ENCODE results near the gene MDM1. TPM values are rescaled to one million over a fixed set of nuclear protein-coding genes. Genes with fewer than 3 reads are reported as not detected.

The MDM1 gene
- total RNA-seq, 1 experiment from 2014 or later: 10.0 TPM

DNA sequence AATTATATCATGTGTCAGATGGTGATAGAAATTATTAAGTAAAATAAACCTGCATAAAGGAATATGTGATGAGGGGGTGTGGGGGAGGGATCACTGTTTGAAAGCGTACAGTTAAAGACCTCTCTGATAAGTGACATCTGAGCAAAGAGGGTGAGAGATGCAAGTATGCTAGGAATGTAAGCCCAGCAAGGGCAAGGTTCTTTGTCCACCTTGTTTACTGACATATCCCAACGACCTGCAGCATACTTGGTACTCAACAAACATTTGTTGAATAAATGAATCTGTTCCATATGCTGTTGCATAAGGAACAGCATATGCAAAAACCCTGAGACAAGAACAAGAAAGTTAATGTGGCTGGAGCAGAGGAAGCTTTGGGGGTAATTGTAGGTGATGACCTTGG is 12.0 kb upstream of the MDM1 start:
- BruUV-seq (replicated peaks): no TSS peak
- no peaks in the 10 kb centered on the region for H3K9me2 ChIP-seq (ENCODE audit: insufficient read depth)
- ChIA-PET RAD21 (ENCODE audit: low non-redundant PET in 1 of 2, low total read pairs in 2 of 2, uncharacterized antibody in 2 of 2, unreplicated experiment in 2 of 2) (no interaction called here), CTCF (no interaction called here), POLR2A (no interaction called here)
- TF ChIP-seq EZH2 (IDR thresholded peaks at IDR 0.05) (no peak), FOSL1 (IDR thresholded peaks at IDR 0.05; ENCODE audit: low read depth) (no peak), REST (IDR thresholded peaks at IDR 0.05; ENCODE audit: low read depth) (no peak), ELF1 (IDR thresholded peaks at IDR 0.05; ENCODE audit: borderline replicate concordance, low read depth) (no peak), MAX (IDR thresholded peaks at IDR 0.05) (no peak), ZNF274 (IDR thresholded peaks at IDR 0.05; ENCODE audit: low read depth, low read length) (no peak), POLR2AphosphoS5 (IDR thresholded peaks at IDR 0.05; ENCODE audit: low read depth, low read length) (no peak), CBX3 (IDR thresholded peaks at IDR 0.05; ENCODE audit: low read depth) (no peak), CEBPB (IDR thresholded peaks at IDR 0.05; ENCODE audit: low read depth) (no peak), CTCF (IDR thresholded peaks at IDR 0.05 in 2 of 3, conservative IDR thresholded peaks at IDR 0.05 in 1 of 3; ENCODE audit: borderline replicate concordance in 1 of 3, insufficient read depth in 1 of 3, low read depth in 2 of 3, low read length in 2 of 3) (no peak), YY1 (IDR thresholded peaks at IDR 0.05; ENCODE audit: extremely low read depth, insufficient replicate concordance, low read depth, low read length) (no peak), POLR2A (IDR thresholded peaks at IDR 0.05; ENCODE audit: borderline replicate concordance, extremely low read depth, insufficient read depth, insufficient read length) (no peak), SRF (IDR thresholded peaks at IDR 0.05; ENCODE audit: low read depth) (no peak), RAD21 (IDR thresholded peaks at IDR 0.05; ENCODE audit: low read depth) (no peak), SP1 (IDR thresholded peaks at IDR 0.05; ENCODE audit: low read depth) (no peak)
- TF ChIP-seq, protein P1, sequence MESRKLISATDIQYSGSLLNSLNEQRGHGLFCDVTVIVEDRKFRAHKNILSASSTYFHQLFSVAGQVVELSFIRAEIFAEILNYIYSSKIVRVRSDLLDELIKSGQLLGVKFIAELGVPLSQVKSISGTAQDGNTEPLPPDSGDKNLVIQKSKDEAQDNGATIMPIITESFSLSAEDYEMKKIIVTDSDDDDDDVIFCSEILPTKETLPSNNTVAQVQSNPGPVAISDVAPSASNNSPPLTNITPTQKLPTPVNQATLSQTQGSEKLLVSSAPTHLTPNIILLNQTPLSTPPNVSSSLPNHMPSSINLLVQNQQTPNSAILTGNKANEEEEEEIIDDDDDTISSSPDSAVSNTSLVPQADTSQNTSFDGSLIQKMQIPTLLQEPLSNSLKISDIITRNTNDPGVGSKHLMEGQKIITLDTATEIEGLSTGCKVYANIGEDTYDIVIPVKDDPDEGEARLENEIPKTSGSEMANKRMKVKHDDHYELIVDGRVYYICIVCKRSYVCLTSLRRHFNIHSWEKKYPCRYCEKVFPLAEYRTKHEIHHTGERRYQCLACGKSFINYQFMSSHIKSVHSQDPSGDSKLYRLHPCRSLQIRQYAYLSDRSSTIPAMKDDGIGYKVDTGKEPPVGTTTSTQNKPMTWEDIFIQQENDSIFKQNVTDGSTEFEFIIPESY (IDR thresholded peaks at IDR 0.05; ENCODE audit: extremely low read depth, insufficient replicate concordance, low read length): no peak
- TF ChIP-seq, protein P2, sequence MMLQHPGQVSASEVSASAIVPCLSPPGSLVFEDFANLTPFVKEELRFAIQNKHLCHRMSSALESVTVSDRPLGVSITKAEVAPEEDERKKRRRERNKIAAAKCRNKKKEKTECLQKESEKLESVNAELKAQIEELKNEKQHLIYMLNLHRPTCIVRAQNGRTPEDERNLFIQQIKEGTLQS (IDR thresholded peaks at IDR 0.05): no peak
- ATAC-seq (no peak), DNase-seq (ENCODE audit: low read depth, low spot score) (no peak)
- no peaks in the 10 kb centered on the region for H3K4me1 ChIP-seq (ENCODE audit: control insufficient read depth in 1 of 2, insufficient read depth in 2 of 2, low read length in 2 of 2)
- H3K9me3 ChIP-seq (ENCODE audit: control insufficient read depth in 1 of 2, insufficient read depth in 1 of 2, low read depth in 1 of 2, low read length in 2 of 2): no peaks in the 10 kb centered on the region
- H3K79me2 ChIP-seq (ENCODE audit: insufficient read depth, low read length): no peaks in the 10 kb centered on the region
- no peaks in the 10 kb centered on the region for H3K36me3 ChIP-seq (ENCODE audit: control insufficient read depth in 1 of 2, insufficient read depth in 2 of 2, low read length in 2 of 2)
- H3K4me3 ChIP-seq (replicated peaks in 1 of 2; ENCODE audit: low read depth in 1 of 2, low read length in 2 of 2): no peak overlapping the region
- H3K27ac ChIP-seq (ENCODE audit: low read depth, low read length): no peak overlapping the region
- H4K20me1 ChIP-seq (ENCODE audit: insufficient read depth): no peaks in the 10 kb centered on the region
- peaks cover 33% of the 10 kb centered on the region for H3K27me3 ChIP-seq (ENCODE audit: insufficient read depth, low read length)
- H3K4me2 ChIP-seq (ENCODE audit: low read length): no peak overlapping the region
- H3K9ac ChIP-seq (ENCODE audit: low read length): no peak overlapping the region
- intact Hi-C loops (cut with micrococcal nuclease): no loop called here
- H2AFZ ChIP-seq (ENCODE audit: low read depth, low read length, poor library complexity, severe bottlenecking): no peak overlapping the region
